ENCODE measurements around the gene SLC22A2. TPM values are rescaled to one million over a fixed set of nuclear protein-coding genes. Genes with fewer than 3 reads are reported as not detected.
"Not testable (repeated sequence)": the region's sequence is repeated elsewhere in the genome, so short reads cannot be mapped to it uniquely, and the experiment has no call there.

SLC22A2 gene
- total RNA-seq, result not detected

- CTCF ChIA-PET, result no interaction called here
- POLR2A ChIA-PET, result no interaction called here
These were observed at the start of gene SLC22A2 for GRCh38 chr6:160258346-160259142. Gene SLC22A2, minus strand, starts transcription at chr6:160258821. Its CDS starts 64 bp downstream, at chr6:160258757.

DNA sequence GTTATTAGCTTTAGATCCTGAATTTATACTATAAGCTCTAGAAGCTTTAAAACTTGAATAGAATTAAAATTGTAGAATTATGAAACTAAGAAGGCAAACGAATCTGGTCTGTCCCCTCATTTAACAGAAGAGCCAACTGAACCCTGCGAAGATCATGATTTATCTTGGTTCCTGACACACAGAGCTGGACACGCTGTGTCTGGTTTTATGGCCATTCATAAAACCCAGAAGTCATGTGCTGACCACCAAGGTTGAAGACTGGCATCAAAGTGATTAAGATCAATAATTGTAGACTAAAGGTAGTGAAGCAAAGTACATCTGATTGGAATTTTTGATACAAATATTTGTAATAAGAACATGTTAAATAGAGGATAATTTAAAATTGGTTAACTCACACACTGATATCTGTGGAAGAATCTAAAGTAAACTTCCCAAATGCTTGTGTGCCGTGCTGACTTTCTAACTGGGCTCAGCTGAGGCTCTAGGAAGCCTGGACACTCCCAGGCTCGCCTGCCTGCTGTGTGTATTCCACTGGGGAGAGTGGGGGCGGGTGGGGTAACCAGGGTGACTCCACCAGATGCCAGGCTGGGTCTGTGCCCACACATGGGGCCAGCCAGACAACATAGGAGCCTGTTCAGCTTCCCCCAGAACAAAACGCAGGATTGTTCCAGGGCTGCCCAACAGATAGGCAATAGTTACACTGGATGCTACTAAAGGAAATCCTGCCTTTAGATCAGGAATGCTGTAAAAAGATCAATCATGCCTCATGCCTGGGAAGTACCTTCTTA is 47.5 kb upstream of the SLC22A2 start:
- POLR2A ChIA-PET, result no interaction called here
- CTCF ChIA-PET, result no interaction called here

DNA sequence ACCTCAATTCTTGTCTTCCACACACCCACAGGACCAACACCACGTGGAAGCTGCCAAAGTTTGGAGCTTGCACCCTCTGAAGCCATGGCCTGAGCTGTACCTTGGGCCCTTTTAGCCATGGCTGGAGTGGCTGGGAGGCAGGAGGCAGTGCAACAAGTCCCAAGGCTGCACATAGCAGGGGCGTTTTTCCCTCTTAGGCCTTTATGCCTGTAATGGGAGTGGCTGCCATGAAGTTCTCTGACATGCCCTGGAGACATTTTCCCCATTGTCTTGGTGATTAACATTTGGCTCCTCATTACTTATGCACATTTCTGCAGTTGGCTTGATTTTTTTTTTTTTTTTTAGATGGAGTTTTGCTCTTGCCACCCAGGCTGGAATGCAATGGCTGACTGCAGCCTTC is 45.2 kb upstream of the SLC22A2 start:
- CTCF ChIA-PET, result no interaction called here
- POLR2A ChIA-PET, result no interaction called here

DNA sequence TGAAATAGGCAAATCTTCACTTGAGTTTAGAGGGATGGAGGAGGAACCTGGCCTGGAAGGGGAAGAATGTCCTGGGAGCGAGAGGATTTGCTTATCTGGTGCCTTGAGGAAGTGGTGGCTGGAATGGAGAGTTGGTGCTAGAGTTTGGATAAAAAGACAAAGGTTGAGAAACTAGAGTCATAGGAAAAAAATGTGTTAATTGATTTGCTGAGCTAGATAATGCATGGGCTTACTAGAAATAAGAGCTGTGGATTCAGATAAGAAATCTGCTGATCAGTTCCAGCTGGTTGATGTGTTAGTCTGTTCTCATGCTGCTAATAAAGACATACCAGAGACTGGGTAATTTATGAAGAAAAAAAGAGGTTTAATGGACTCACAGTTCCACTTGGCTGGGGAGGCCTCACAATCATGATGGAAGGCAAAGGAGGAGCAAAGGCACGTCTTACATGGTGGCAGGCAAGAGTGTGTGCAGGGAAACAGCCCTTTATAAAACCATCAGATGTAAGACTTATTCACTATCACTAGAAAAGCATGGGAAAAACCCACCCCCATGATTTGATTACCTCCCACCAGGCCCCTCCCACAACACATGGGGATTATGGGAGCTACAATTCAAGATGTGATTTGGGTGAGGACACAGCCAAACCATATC is 43.9 kb upstream of the SLC22A2 start:
- CTCF ChIA-PET, POLR2A ChIA-PET: not testable (repeated sequence)

- POLR2A ChIA-PET, result no interaction called here
These were observed 42.7 kb upstream of the SLC22A2 start for GRCh38 chr6:160301339-160301738.

DNA sequence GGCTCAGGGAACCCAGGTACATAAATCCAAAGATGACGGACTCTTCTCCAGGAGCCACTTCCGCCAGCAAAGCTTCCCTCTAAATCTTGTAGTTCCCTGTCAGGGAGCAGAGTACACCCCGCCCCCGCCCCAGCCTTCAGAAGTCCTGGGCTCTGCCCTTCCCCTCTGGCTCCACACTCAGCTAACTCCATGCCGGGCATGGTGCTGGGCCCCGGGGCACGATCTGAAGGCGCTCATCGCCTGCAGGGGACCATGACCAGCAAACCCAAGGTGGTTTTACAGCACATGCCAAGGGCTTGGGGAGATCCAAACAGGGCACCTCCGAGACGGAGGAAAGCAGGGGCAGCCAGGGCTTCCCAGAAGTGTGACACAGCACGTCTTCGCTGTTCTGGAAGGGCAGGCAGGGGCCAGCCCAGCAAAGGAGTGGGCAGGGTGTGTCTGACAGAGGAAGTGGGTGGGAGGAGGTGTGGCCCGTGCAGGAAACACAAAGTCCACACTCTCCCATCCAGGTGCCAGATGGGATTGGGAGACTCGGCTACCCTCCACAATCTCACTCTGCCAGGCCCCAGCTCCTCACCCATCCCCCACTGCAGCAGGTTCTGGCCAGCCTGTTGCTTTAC is 41.6 kb upstream of the SLC22A2 start:
- CTCF ChIA-PET, result no interaction called here
- POLR2A ChIA-PET, result no interaction called here

More at GRCh38 chr6:160301339-160301738, 42.7 kb upstream of the SLC22A2 start:
- CTCF ChIA-PET, result no interaction called here

DNA sequence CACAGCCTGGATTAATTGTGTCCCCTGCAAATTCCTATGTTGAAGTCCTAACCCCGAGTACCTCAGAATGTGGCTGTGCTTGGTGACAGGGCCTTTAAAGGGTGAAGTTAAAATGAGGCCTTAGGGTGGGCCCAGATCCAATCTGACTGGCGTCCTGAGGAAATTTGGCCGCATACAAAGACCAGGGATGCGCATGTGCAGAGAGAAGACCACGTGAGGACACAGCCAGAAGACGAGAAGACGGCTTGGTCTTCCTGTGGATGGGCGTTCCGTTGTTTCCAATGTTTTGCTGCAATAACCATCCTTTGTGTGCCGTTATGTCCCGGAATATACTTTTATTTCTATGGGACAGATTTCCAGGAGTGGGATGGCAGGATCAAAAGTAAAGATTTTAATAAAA is 40.9 kb upstream of the SLC22A2 start:
- POLR2A ChIA-PET, result no interaction called here
- CTCF ChIA-PET, result no interaction called here

DNA sequence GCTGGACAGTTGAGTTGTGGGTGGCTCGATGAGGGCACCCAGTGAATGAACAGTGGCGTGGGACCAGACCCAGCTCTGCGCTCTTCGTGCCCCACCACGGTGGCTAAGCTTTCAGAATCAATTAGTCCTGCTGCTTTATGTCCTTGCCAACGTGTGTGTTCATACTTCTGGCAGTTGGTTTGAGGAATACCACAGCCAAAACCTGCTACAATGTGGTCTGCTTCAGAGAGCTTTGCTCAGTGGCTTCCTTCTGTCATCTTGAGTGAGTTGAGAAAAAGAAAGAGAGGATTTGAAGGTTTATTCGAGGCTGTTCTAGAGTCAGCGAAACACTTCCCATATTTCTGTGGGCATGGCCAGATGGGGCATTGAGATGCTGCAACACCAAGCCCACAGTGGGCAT is 39.5 kb upstream of the SLC22A2 start:
- ChIA-PET POLR2A (no interaction called here), CTCF (no interaction called here)

DNA sequence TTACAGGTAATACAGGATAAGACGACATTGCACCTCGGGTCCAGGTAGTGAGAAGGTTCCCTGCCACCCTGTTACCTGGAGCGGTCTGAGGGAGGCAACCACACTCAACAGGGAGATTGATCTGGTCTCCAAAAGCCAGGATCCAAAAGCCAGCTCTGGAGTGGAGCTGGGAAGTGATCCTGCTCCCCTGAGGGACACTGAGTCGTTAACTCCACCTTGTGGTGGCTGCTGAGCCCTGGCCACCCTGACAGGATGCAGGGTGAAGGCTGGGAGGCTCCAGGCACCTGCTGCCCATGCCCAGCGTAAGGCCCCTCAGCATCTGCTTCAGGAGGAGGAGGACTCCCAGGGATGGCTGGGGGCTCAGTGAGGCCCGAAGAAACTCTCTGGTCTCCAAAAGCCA is 38.7 kb upstream of the SLC22A2 start:
- ChIA-PET POLR2A (no interaction called here), CTCF (no interaction called here)

- ChIA-PET CTCF (no interaction called here), POLR2A (no interaction called here)
These were observed 35.2 kb upstream of the SLC22A2 start for GRCh38 chr6:160293844-160294243.

DNA sequence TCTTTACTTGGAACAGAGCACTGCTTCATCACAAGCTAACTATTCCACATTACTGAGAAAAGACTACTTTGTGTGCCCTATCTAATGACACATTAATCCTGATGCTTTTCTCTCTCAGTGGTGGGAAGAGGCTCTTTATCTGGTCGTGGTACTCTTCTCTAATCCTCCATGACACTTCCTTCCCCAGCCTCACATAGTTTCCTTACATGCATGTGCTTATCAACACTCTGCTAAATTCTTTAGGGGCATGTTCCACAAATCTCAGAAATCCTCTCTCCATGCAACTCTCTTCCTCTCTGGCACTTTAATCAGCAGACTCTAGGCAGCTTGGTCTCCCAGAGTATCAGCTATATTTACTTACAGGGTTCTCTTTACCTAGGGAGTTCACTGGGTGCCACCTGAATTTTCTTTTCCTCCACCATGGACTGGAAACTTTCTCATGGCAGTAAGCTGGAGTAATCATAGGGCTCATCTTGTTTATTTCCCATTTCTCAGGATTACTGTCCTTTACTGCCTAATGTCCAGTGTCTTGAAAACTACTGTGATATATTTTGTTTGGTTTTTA is 27.0 kb upstream of the SLC22A2 start:
- ChIA-PET CTCF (no interaction called here), POLR2A (no interaction called here)

DNA sequence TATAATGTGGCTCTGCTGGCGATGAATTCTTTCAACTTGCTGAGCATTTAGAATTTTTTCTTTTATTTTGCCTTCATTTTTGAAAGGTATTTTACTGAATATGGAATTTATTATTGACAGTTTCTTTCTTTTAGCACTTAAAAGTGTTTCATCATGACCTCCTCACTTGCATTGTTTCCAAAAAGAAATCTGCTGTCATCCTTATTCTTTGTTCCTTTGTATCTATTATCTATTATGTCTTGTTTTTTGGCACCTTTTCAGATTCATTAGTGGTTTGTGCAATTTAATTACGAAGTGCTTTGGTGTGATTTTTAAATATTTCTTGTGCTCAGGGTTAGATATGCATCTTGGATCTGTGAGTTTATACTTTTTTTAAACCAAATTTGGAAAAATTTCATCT is 26.0 kb upstream of the SLC22A2 start:
- CTCF ChIA-PET, result no interaction called here
- POLR2A ChIA-PET, result no interaction called here

DNA sequence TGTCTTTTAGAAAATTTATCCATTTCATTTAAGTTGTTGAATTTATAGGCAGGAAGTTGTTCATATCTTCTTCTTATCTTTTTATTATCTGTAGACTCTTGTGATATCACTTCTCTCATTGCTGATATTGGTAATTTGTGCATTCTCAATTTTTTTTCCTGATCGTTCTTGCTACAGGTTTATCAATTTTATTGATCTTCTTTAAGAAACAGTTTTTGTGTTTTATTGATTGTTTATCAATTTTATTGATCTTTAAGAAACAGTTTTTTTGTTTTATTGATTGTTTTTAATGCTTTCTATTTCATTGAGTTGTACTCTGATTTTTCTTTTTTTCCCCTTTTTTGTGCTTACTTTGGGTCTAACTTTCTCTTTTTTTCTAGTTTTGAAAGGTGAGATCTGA is 23.8 kb upstream of the SLC22A2 start:
- POLR2A ChIA-PET, result no interaction called here

GRCh38 chr6:160279850-160280249 is 21.2 kb upstream of the SLC22A2 start:
- POLR2A ChIA-PET, result no interaction called here
- CTCF ChIA-PET, result no interaction called here

More for the DNA sequence above, 23.8 kb upstream of the SLC22A2 start:
- CTCF ChIA-PET, result no interaction called here

DNA sequence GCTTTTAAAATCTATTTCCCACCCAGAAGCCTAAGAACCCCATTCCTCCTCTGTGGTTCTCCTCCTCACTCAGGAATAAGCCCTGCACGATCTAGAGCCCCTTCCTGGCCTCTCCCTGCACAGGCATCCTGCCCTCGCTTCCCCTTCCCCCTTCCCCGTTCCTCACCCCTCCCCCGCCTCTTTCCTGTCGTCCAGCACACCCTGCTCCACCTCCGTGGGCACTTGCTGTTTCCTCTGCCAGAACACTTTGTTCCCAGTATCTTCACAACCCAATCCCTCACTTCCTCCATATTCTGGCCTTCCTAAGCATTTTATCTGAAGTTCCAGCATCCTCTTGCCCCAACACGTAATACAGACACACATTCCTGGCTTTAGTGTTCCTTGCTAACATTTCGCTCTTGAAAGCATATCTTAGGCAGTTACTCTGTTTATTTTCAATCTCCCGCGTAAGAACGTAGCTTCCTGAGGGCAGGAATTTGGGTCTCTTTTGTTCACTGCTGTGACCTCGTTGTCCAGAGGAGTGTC is 20.2 kb upstream of the SLC22A2 start:
- CTCF ChIA-PET, result no interaction called here
- POLR2A ChIA-PET, result no interaction called here

DNA sequence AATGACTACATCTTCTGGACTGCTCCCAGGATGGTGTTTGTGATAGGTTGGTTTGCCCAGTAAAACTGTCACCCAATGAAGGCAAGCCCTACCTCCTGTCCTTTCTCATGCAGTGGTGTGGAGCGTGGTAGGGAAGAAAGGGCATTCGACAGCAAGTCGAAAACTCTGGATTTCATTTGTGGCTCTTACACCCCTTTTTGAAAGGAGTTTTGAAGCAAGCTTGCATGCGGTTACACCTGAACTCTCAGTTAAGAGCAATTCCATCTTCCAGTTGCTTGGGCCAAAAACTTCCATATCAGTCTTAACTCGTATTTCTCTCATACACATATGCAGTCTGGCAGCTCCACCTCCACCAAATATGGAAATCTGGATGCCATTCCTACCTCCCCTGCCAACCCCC is 19.7 kb upstream of the SLC22A2 start:
- ChIA-PET POLR2A (no interaction called here), CTCF (no interaction called here)

- ChIA-PET POLR2A (no interaction called here), CTCF (no interaction called here)
These were observed 18.9 kb upstream of the SLC22A2 start for GRCh38 chr6:160277546-160277945.

DNA sequence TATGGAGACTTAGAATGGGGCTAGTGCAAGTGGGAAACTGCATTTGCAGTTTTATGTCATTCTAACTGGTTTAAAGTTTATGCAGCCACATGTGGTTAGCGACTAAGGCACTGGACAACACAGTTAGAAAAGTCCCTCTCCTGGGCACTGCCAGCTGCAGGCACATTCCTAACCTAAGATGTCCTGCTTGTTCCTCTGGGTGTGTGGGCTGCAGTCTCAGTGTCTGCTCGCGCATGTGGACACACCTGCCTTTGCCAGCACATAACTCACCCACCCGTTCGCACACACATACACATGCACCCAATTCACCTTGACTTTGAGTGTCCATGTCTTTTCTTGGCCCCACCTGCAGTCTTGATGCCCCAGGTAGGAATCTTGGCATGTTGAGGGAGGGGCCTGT is 18.5 kb upstream of the SLC22A2 start:
- POLR2A ChIA-PET, result no interaction called here

GRCh38 chr6:160276126-160276525 is 17.5 kb upstream of the SLC22A2 start:
- ChIA-PET CTCF (no interaction called here), POLR2A (no interaction called here)

More for the DNA sequence above, 18.5 kb upstream of the SLC22A2 start:
- CTCF ChIA-PET, result no interaction called here

DNA sequence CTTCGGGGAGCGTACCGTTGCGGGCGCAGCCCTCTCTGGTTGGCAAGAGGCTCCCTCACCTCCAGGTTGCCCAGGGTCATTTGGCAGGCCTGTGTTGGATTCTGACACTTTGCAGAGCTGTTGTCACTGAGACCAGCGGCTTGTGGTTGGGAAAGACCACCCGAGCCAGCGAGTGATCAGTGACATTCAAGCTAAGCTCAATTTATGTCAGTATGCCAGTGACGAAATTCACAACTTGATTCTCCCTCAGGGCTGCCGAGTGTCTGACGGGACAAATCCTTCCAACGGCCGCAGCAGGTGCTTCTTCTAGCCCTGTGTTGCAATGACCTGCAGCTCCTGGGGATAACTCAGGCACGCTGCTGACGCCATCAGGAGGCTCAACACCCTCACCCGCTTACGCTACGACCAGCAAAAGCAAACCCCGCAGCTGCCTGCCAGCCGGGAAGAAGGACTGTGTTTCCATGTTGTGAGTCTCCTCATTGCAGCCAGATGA is 16.9 kb upstream of the SLC22A2 start:
- ChIA-PET CTCF (no interaction called here), POLR2A (no interaction called here)
